PC-3 (cell line): Measurements from ENCODE around the gene CLDN22. TPM values are rescaled to one million over a fixed set of nuclear protein-coding genes. Genes with fewer than 3 reads are reported as not detected.

ENCODE experiments used
- ATAC-seq: fragments of 200-7000 bp; cut with Tn5 transposase; 2 replicates; pipeline ENCODE4 v1.9.1; 2020; ENCODE audit warnings: mild to moderate bottlenecking, moderate library complexity
- BruUV-seq: library from RNA; stranded (reverse); fragments of 400-500 nt; replicated peaks from 2 replicates; lab custom pipeline; 2021; lab: Mats Ljungman, UMichigan
- CTCF ChIA-PET: fragments of 300-600 bp; sonication (Branson Sonifier 250); formaldehyde crosslinking; loops from one replicate; lab custom pipeline; 2022; ENCODE audit warnings: antibody characterized with exemption; lab: Charles Lee
- POLR2A ChIA-PET: fragments of 300-600 bp; sonication (Branson Sonifier 250); formaldehyde crosslinking; loops from one replicate; lab custom pipeline; 2022; ENCODE audit warnings: antibody characterized with exemption; ENCODE audit not compliant: unreplicated experiment; lab: Charles Lee
- DNase-seq: peaks from one replicate; pipeline ENCODE4 v3.0.0-alpha.2; 2015
- H2AFZ ChIP-seq: fragments of 300-600 bp; sonication (generic); 2 replicates; pipeline ENCODE4 v1.6.0; 2016; ENCODE audit warnings: antibody characterized with exemption, low read length
- H3F3A ChIP-seq: fragments of 300-600 bp; sonication (generic); one replicate; pipeline ENCODE4 v1.6.0; 2017; ENCODE audit warnings: antibody characterized with exemption, low read length, control low read depth, mild to moderate bottlenecking; ENCODE audit not compliant: unreplicated experiment
- H3K27ac ChIP-seq: fragments of 300-600 bp; sonication (generic); 2 replicates; pipeline ENCODE4 v1.5.1; 2016; ENCODE audit warnings: mild to moderate bottlenecking, low read length
- H3K27me3 ChIP-seq: fragments of 300-600 bp; sonication (generic); 2 replicates; pipeline ENCODE4 v1.6.1; 2016; ENCODE audit warnings: low read length, mixed read lengths
- H3K36me3 ChIP-seq: fragments of 300-600 bp; sonication (generic); 2 replicates; pipeline ENCODE4 v1.6.1; 2016; ENCODE audit warnings: low read depth, mixed run types, low read length, mixed read lengths
- H3K4me1 ChIP-seq: fragments of 300-600 bp; sonication (generic); 2 replicates; pipeline ENCODE4 v1.5.1; 2016; ENCODE audit warnings: low read length; ENCODE audit not compliant: insufficient read depth
- H3K4me2 ChIP-seq: fragments of 300-600 bp; sonication (generic); 2 replicates; pipeline ENCODE4 v1.6.0; 2016; ENCODE audit warnings: low read length
- H3K4me3 ChIP-seq: fragments of 300-600 bp; sonication (generic); 2 replicates; pipeline ENCODE4 v1.5.1; 2016; ENCODE audit warnings: mild to moderate bottlenecking, low read length, mixed read lengths
- H3K79me2 ChIP-seq: fragments of 300-600 bp; sonication (generic); 2 replicates; pipeline ENCODE4 v1.6.1; 2017; ENCODE audit warnings: low read length, mixed read lengths
- H3K9ac ChIP-seq: fragments of 300-600 bp; sonication (generic); 2 replicates; pipeline ENCODE4 v1.6.0; 2016; ENCODE audit warnings: mild to moderate bottlenecking, low read length
- H3K9me2 ChIP-seq: fragments of 300-600 bp; sonication (generic); replicated peaks from 2 replicates; pipeline ENCODE4 v1.6.1; 2016; ENCODE audit warnings: mixed run types, low read length, mixed read lengths
- H3K9me3 ChIP-seq: fragments of 300-600 bp; sonication (generic); 2 replicates; pipeline ENCODE4 v1.6.1; 2016; ENCODE audit warnings: low read length, mixed read lengths
- H4K20me1 ChIP-seq: fragments of 300-600 bp; sonication (generic); 2 replicates; pipeline ENCODE4 v1.6.1; 2016; ENCODE audit warnings: low read length, mixed read lengths
- EZH2 ChIP-seq: fragments of 300-600 bp; sonication (generic); IDR thresholded peaks from one replicate; pipeline ENCODE4 v1.6.1; 2017; ENCODE audit warnings: antibody characterized with exemption, mild to moderate bottlenecking, low read length; ENCODE audit not compliant: unreplicated experiment
- EZH2phosphoT487 ChIP-seq: fragments of 300-600 bp; sonication (generic); IDR thresholded peaks from 2 replicates; pipeline ENCODE4 v1.6.1; 2018; ENCODE audit warnings: mild to moderate bottlenecking, antibody characterized with exemption, low read length, borderline replicate concordance
- intact Hi-C: fragments of 100-400 bp; cut with micrococcal nuclease; formaldehyde crosslinking; loops from 2 replicates; pipeline ENCODE4 v1.9.0; 2023
- total RNA-seq: library from RNA; depleted of rRNA; stranded (reverse); fragments of >200 nt; gene quantifications from 2 replicates; pipeline ENCODE4 v1.2.3, GENCODE V29; 2014
- TF ChIP-seq, protein P1 (sequence below): fragments of 300-600 bp; sonication (generic); conservative IDR thresholded peaks from 2 replicates; pipeline ENCODE4 v1.5.1; 2017; ENCODE audit warnings: antibody characterized with exemption, low read depth, mild to moderate bottlenecking, low read length

CLDN22 gene
- total RNA-seq, 1 experiment from 2014 or later, result not detected

DNA sequence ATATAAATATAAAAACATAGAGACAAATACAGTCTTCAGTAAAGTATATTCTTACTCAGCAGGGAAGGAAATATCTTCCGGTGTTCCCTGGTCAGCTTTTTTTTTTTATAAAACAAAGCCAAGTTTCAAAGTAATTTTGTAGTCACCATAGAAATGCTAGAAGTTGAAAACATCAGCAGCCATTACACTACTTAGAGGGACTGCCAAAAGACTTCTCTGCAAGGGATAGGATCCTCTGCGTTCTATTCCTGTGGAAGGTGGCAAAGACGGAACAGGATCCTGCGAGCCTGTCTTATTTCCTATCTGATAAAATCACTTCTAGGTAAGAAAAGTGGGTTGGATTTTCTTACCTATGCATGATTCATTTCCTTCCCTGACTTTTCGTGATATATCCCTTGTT, 19.4 kb downstream of the CLDN22 start:
- Histone ChIP-seq H3F3A (no peaks in the 10 kb centered on the region), H3K4me1 (no peaks in the 10 kb centered on the region; the same call in 1 of the 2 replicates), H3K27me3 (no peaks in the 10 kb centered on the region), H3K36me3 (no peaks in the 10 kb centered on the region), H3K9me3 (no peaks in the 10 kb centered on the region), H3K79me2 (no peaks in the 10 kb centered on the region), H4K20me1 (no peaks in the 10 kb centered on the region), H3K4me2 (no peak overlapping the region), H3K9ac (no peak overlapping the region), H2AFZ (no peak overlapping the region), H3K4me3 (no peak overlapping the region), H3K9me2 (no peaks in the 10 kb centered on the region), H3K27ac (no peak overlapping the region)
- DNase-seq (peak; percentile 3), ATAC-seq (no peak; the same call in 1 of the 2 replicates)
- intact Hi-C loops, result no loop called here
- ChIA-PET POLR2A (no interaction called here), CTCF (interaction anchor here (0.7 kb wide), 1 partner anchor 109 kb away, joined by 10 read pairs; no protein-coding TSS in a partner anchor)
- no TSS peak for BruUV-seq
- no peak for TF ChIP-seq EZH2phosphoT487
- TF ChIP-seq, protein P1, sequence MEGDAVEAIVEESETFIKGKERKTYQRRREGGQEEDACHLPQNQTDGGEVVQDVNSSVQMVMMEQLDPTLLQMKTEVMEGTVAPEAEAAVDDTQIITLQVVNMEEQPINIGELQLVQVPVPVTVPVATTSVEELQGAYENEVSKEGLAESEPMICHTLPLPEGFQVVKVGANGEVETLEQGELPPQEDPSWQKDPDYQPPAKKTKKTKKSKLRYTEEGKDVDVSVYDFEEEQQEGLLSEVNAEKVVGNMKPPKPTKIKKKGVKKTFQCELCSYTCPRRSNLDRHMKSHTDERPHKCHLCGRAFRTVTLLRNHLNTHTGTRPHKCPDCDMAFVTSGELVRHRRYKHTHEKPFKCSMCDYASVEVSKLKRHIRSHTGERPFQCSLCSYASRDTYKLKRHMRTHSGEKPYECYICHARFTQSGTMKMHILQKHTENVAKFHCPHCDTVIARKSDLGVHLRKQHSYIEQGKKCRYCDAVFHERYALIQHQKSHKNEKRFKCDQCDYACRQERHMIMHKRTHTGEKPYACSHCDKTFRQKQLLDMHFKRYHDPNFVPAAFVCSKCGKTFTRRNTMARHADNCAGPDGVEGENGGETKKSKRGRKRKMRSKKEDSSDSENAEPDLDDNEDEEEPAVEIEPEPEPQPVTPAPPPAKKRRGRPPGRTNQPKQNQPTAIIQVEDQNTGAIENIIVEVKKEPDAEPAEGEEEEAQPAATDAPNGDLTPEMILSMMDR, result no peak
- no peak for TF ChIP-seq EZH2

DNA sequence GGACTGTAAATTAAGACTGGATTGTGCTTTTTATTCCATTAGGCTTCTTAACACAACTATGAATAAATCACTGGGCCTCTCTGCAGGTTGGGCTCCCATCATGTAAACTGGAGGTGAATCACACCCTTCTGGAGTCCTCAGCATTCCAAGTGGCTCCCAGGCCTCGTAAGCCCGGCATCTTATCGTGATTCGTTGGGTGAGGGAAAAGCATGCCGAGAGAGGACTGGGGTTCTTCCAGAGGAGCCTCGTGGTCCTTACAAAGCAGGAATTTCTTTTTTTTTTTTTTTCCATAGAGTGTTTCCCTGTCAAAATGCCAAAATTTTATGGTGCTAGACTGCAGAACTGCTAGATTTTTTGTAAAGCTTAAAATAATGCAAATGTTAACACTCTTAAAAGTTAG, 20.0 kb downstream of the CLDN22 start:
- H3K27me3 ChIP-seq, result no peaks in the 10 kb centered on the region
- no peak overlapping the region for H2AFZ ChIP-seq
- H3K4me1 ChIP-seq, result no peaks in the 10 kb centered on the region; the same call in 1 of the 2 replicates
- H4K20me1 ChIP-seq, result no peaks in the 10 kb centered on the region
- no TSS peak for BruUV-seq
- H3K36me3 ChIP-seq, result no peaks in the 10 kb centered on the region; the same call in 1 of the 2 replicates
- intact Hi-C loops, result no loop called here
- H3K79me2 ChIP-seq, result no peaks in the 10 kb centered on the region
- CTCF ChIA-PET, result interaction anchor here (0.7 kb wide), 1 partner anchor 110 kb away, joined by 10 read pairs; no protein-coding TSS in a partner anchor
- no peak overlapping the region for H3K27ac ChIP-seq
- ATAC-seq (0 out of 2 replicates have a peak, but pooled peaks have one; percentile 27), DNase-seq (no peak)
- H3K9ac ChIP-seq, result no peak overlapping the region
- H3F3A ChIP-seq, result no peaks in the 10 kb centered on the region
- no peak overlapping the region for H3K4me3 ChIP-seq
- POLR2A ChIA-PET, result no interaction called here
- no peaks in the 10 kb centered on the region for H3K9me3 ChIP-seq
- H3K9me2 ChIP-seq, result no peaks in the 10 kb centered on the region
- H3K4me2 ChIP-seq, result no peak overlapping the region
- TF ChIP-seq, protein P1, result no peak
- TF ChIP-seq EZH2, result no peak
- no peak for TF ChIP-seq EZH2phosphoT487

DNA sequence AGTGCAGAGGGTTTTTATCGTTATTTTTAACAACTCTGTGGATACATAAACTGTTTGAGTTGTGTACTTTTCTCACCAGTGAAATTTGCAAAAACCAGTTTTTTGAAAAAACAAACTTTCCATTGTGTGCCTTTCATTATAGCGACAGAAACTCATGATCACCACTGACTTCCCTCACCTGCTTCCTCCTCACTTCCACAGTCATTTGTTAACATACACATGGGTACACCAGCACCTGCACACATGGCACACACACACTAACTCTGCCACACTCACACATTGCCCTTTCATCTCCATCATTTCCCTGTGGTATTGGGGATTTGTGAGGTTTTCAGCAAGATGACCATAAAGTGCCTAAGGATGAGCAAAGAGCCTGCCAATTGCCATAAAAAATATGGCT, 20.6 kb downstream of the CLDN22 start:
- intact Hi-C loops, result no loop called here
- H2AFZ ChIP-seq, result no peak overlapping the region
- DNase-seq, result no peak
- no peak for TF ChIP-seq EZH2
- TF ChIP-seq EZH2phosphoT487, result no peak
- TF ChIP-seq, protein P1, result no peak
- no peaks in the 10 kb centered on the region for H3K9me3 ChIP-seq
- no peaks in the 10 kb centered on the region for H3K27me3 ChIP-seq
- ATAC-seq, result no peak
- H3K4me1 ChIP-seq, result no peaks in the 10 kb centered on the region; the same call in 1 of the 2 replicates
- CTCF ChIA-PET, result no interaction called here
- POLR2A ChIA-PET, result no interaction called here
- H3F3A ChIP-seq, result no peaks in the 10 kb centered on the region
- no peaks in the 10 kb centered on the region for H4K20me1 ChIP-seq
- H3K79me2 ChIP-seq, result no peaks in the 10 kb centered on the region
- no peaks in the 10 kb centered on the region; the same call in 1 of the 2 replicates for H3K36me3 ChIP-seq
- no peak overlapping the region for H3K27ac ChIP-seq
- BruUV-seq, result no TSS peak
- no peaks in the 10 kb centered on the region for H3K9me2 ChIP-seq
- H3K4me3 ChIP-seq, result no peak overlapping the region
- no peak overlapping the region for H3K9ac ChIP-seq
- H3K4me2 ChIP-seq, result no peak overlapping the region
